ENCODE measurements around the gene SPATA6L. TPM values are rescaled to one million over a fixed set of nuclear protein-coding genes. Genes with fewer than 3 reads are reported as not detected.

Gene SPATA6L
- total RNA-seq, 1 experiment from 2014 or later, result 1.8 TPM

DNA sequence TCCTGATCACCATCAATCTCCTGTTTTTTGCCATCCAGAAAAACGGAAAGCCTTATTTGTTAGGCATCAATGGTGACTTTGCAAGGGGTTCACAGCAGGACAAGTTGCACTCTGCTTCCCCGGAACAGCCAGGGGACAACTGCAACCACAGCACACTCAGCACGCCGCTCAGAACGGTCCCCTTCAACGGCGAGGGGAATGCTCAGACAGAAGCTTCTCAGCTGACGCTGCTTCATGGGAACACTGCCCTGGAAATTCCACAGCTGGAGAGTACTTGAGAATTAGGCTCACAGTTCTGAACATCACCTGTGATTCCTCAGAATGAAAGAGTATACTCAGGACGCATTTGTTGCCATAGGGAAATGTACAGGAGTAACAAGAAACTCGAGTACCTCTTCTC is 44.3 kb downstream of the SPATA6L start:
- TF ChIP-seq ZNF423 (CRISPR knock-in tag; IDR thresholded peaks at IDR 0.05), result no peak
- no peak for TF ChIP-seq NR2C2 (CRISPR knock-in tag; IDR thresholded peaks at IDR 0.05)
- no peak for TF ChIP-seq ETV6 (CRISPR knock-in tag; IDR thresholded peaks at IDR 0.05)
- no peak for TF ChIP-seq RELA (CRISPR knock-in tag; IDR thresholded peaks at IDR 0.05; ENCODE audit: borderline replicate concordance)
- TF ChIP-seq RORB (CRISPR knock-in tag; IDR thresholded peaks at IDR 0.05), result no peak
- TF ChIP-seq, protein P1, sequence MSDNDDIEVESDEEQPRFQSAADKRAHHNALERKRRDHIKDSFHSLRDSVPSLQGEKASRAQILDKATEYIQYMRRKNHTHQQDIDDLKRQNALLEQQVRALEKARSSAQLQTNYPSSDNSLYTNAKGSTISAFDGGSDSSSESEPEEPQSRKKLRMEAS (CRISPR knock-in tag; IDR thresholded peaks at IDR 0.05), result no peak
- ChIA-PET CTCF (interaction anchor here (0.7 to 3.3 kb wide), 4 partner anchors 17 to 73 kb away, joined by 3 to 8 read pairs (median 4); no protein-coding TSS in a partner anchor), POLR2A (interaction anchor here (0.6 kb wide), 1 partner anchor 307 kb away, joined by 3 read pairs; no protein-coding TSS in a partner anchor)
- ATAC-seq (peak; percentile 53), DNase-seq (ENCODE audit: low spot score) (peak; percentile 36)
- Mint-ChIP-seq H3K36me3 (no peaks in the 10 kb centered on the region), H3K4me1 (peaks cover 43% of the 10 kb centered on the region), H3K4me3 (no peak overlapping the region), H3K9me3 (no peaks in the 10 kb centered on the region), H3K27me3 (ENCODE audit: low read depth) (no peaks in the 10 kb centered on the region), H3K27ac (peak overlapping the region; percentile 94)

DNA sequence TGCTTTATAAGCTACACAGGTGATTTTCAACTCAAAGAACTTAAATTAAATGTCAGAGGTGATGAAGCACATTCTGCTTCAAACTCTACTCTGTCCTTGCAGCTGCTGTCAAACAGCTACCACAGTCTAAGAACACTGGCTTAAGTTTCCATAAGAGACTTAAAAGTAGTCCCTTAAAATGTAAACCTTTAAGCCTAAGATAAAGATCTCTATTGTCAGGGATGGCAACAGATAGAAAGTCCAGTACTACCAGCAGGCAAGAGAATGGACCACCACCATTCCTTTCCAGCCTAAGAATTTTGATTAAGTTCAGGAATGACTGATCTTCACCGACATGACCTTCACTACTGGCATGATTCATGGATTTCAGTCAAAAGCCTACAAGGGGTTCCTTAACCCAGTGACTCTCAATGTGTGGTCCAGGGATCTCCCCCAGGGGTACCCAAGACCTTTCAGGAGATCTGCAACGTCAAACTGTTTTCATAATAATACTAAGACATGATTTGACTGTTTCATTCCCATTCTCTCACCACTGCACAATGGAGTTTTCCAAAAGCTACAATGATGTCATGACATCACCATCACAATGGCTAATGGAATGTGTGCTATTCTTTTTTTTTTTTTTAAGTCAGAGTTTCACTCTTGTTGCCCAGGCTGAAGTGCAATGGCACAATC is 45.3 kb downstream of the SPATA6L start:
- Mint-ChIP-seq H3K4me3 (no peak overlapping the region), H3K27me3 (ENCODE audit: low read depth) (no peaks in the 10 kb centered on the region), H3K4me1 (peaks cover 41% of the 10 kb centered on the region), H3K36me3 (no peaks in the 10 kb centered on the region), H3K27ac (peak overlapping the region; percentile 92), H3K9me3 (no peaks in the 10 kb centered on the region)
- peak; percentile 55 for ATAC-seq
- DNase-seq (ENCODE audit: low spot score), result no peak
- CTCF ChIA-PET, result interaction anchor here (1.4 to 3.3 kb wide), 3 partner anchors 16 to 19 kb away, joined by 4 to 8 read pairs (median 7); no protein-coding TSS in a partner anchor
- TF ChIP-seq GTF2I (CRISPR knock-in tag; conservative IDR thresholded peaks at IDR 0.05) (no peak), ETV6 (CRISPR knock-in tag; IDR thresholded peaks at IDR 0.05) (no peak), ZNF416 (CRISPR knock-in tag; IDR thresholded peaks at IDR 0.05) (no peak), CREM (CRISPR knock-in tag; IDR thresholded peaks at IDR 0.05) (no peak)
- TF ChIP-seq, protein P2, sequence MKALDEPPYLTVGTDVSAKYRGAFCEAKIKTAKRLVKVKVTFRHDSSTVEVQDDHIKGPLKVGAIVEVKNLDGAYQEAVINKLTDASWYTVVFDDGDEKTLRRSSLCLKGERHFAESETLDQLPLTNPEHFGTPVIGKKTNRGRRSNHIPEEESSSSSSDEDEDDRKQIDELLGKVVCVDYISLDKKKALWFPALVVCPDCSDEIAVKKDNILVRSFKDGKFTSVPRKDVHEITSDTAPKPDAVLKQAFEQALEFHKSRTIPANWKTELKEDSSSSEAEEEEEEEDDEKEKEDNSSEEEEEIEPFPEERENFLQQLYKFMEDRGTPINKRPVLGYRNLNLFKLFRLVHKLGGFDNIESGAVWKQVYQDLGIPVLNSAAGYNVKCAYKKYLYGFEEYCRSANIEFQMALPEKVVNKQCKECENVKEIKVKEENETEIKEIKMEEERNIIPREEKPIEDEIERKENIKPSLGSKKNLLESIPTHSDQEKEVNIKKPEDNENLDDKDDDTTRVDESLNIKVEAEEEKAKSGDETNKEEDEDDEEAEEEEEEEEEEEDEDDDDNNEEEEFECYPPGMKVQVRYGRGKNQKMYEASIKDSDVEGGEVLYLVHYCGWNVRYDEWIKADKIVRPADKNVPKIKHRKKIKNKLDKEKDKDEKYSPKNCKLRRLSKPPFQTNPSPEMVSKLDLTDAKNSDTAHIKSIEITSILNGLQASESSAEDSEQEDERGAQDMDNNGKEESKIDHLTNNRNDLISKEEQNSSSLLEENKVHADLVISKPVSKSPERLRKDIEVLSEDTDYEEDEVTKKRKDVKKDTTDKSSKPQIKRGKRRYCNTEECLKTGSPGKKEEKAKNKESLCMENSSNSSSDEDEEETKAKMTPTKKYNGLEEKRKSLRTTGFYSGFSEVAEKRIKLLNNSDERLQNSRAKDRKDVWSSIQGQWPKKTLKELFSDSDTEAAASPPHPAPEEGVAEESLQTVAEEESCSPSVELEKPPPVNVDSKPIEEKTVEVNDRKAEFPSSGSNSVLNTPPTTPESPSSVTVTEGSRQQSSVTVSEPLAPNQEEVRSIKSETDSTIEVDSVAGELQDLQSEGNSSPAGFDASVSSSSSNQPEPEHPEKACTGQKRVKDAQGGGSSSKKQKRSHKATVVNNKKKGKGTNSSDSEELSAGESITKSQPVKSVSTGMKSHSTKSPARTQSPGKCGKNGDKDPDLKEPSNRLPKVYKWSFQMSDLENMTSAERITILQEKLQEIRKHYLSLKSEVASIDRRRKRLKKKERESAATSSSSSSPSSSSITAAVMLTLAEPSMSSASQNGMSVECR (CRISPR knock-in tag; IDR thresholded peaks at IDR 0.05; ENCODE audit: borderline replicate concordance), result no peak
- POLR2A ChIA-PET, result interaction anchor here (0.6 to 1.2 kb wide), 2 partner anchors 119 to 306 kb away, joined by 3 read pairs; no protein-coding TSS in a partner anchor

DNA sequence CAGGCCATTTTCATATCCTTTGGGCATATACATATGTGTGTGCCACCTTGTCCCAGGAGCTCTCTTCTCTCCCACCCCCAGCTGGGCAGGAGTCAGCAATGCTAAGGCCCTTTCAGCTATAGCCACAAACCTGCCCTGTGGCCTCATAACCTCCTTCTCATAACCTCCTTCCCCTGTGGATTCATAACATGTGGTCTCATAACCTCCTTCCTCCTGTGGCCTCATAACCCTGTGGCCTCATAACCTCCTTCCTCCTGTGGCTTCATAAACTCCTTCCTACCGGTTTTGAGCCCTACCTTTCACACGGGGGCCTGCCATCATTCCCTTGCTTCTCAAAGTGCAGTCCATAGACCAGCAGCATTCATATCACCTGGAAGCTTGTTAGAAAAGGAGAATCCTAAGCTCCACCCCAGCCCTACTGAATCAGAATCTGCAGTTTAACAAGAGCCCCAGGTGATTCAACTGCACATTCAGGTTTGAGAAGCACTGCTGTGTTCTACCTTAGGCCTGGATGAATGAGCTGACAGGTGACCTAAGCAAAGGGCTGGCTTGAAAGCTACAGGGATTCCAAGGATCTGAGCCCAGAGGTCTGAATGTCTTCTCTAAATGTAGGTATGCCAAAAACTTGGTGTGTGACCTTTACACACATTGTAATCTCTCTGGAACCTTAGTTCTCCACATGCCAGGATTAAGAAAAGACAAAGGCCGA is 46.1 kb downstream of the SPATA6L start:
- Mint-ChIP-seq H3K27ac (peak overlapping the region; percentile 92), H3K36me3 (no peaks in the 10 kb centered on the region), H3K9me3 (no peaks in the 10 kb centered on the region), H3K4me1 (peaks cover 40% of the 10 kb centered on the region), H3K4me3 (no peak overlapping the region), H3K27me3 (ENCODE audit: low read depth) (no peaks in the 10 kb centered on the region)
- ChIA-PET CTCF (interaction anchor here (2.4 to 3.3 kb wide), 2 partner anchors 15 to 20 kb away, joined by 7 to 8 read pairs; no protein-coding TSS in a partner anchor), POLR2A (interaction anchor here (1.2 kb wide), 1 partner anchor 120 kb away, joined by 3 read pairs; no protein-coding TSS in a partner anchor)
- TF ChIP-seq ZNF317 (CRISPR knock-in tag; IDR thresholded peaks at IDR 0.05; ENCODE audit: borderline replicate concordance, low read depth) (0 out of 2 replicates have a peak, but pooled peaks have one; percentile 29), JUN (CRISPR knock-in tag; IDR thresholded peaks at IDR 0.05) (no peak)
- DNase-seq (ENCODE audit: low spot score) (no peak), ATAC-seq (peak; percentile 35)

DNA sequence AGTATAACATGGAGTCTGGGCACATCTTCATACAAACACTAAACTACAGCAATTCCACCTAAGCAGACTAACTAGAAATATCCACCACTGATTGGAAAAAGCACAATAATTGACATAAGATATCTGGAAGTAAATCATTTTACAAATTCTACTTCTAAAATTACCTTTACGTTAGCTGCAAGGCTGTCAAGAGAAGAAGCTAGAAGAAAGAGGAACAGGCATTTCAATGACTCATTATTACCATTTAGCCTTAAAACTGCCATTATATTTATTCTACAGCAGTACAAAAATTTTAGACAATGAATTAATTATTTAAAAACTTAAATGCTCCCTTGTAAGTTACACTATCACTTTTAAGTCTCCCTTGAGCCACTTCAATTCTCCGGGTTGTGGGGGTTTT is 47.6 kb downstream of the SPATA6L start:
- Mint-ChIP-seq H3K4me3 (no peak overlapping the region), H3K27me3 (ENCODE audit: low read depth) (no peaks in the 10 kb centered on the region), H3K36me3 (no peaks in the 10 kb centered on the region), H3K4me1 (peaks cover 40% of the 10 kb centered on the region), H3K27ac (no peak overlapping the region), H3K9me3 (no peaks in the 10 kb centered on the region)
- ChIA-PET CTCF (interaction anchor here (2.4 kb wide), 1 partner anchor 14 kb away, joined by 7 read pairs; no protein-coding TSS in a partner anchor), POLR2A (no interaction called here)
- ATAC-seq (no peak), DNase-seq (ENCODE audit: low spot score) (no peak)
- TF ChIP-seq, protein P3, sequence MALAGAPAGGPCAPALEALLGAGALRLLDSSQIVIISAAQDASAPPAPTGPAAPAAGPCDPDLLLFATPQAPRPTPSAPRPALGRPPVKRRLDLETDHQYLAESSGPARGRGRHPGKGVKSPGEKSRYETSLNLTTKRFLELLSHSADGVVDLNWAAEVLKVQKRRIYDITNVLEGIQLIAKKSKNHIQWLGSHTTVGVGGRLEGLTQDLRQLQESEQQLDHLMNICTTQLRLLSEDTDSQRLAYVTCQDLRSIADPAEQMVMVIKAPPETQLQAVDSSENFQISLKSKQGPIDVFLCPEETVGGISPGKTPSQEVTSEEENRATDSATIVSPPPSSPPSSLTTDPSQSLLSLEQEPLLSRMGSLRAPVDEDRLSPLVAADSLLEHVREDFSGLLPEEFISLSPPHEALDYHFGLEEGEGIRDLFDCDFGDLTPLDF (CRISPR knock-in tag; IDR thresholded peaks at IDR 0.05), result no peak
- TF ChIP-seq ZNF317 (CRISPR knock-in tag; IDR thresholded peaks at IDR 0.05; ENCODE audit: borderline replicate concordance, low read depth), result no peak
- no peak for TF ChIP-seq NFE2L1 (CRISPR knock-in tag; IDR thresholded peaks at IDR 0.05)
- no peak for TF ChIP-seq GRHL2 (CRISPR knock-in tag; IDR thresholded peaks at IDR 0.05; ENCODE audit: insufficient replicate concordance, severe bottlenecking)
- no peak for TF ChIP-seq ZNF232 (CRISPR knock-in tag; IDR thresholded peaks at IDR 0.05)
- no peak for TF ChIP-seq CREB1 (CRISPR knock-in tag; IDR thresholded peaks at IDR 0.05)
- TF ChIP-seq PRRX2 (CRISPR knock-in tag; IDR thresholded peaks at IDR 0.05), result no peak
- no peak for TF ChIP-seq HMGA2 (CRISPR knock-in tag; IDR thresholded peaks at IDR 0.05)
- TF ChIP-seq, protein P1 (CRISPR knock-in tag; IDR thresholded peaks at IDR 0.05), result no peak

All from WTC11 (cell line).